ENCODE results near the gene RFC3. TPM values are rescaled to one million over a fixed set of nuclear protein-coding genes. Genes with fewer than 3 reads are reported as not detected.

Gene RFC3
- total RNA-seq, 1 experiment from 2014 or later = 64.4 TPM

GRCh38 chr13:33875618-33876401 lies 57.9 kb downstream of the RFC3 start:
- ChIA-PET CTCF (no interaction called here), POLR2A (ENCODE audit: low non-redundant PET) (no interaction called here)
- no peaks in the 10 kb centered on the region for H3K27me3 ChIP-seq (replicated peaks; ENCODE audit: insufficient read depth, low read depth, low read length, poor library complexity)
- no peaks in the 10 kb centered on the region for H3K9me3 ChIP-seq (ENCODE audit: low read depth, low read length, poor library complexity, severe bottlenecking)
- DNase-seq (ENCODE audit: low spot score) = no peak
- H3K27ac ChIP-seq (ENCODE audit: low read depth, low read length, poor library complexity, severe bottlenecking) = no peak overlapping the region
- no TSS peak for BruUV-seq (replicated peaks)
- H3K4me1 ChIP-seq (ENCODE audit: insufficient read depth, low read length, poor library complexity, severe bottlenecking) = peaks cover 18% of the 10 kb centered on the region
- TF ChIP-seq CTCF (conservative IDR thresholded peaks at IDR 0.05; ENCODE audit: low read depth, low read length) = no peak
- TF ChIP-seq EZH2 (IDR thresholded peaks at IDR 0.05; ENCODE audit: borderline replicate concordance, low read depth, low read length, poor library complexity, severe bottlenecking) = no peak
- H3K36me3 ChIP-seq (ENCODE audit: insufficient read depth, low read length, poor library complexity, severe bottlenecking) = no peaks in the 10 kb centered on the region
- intact Hi-C loops (cut with micrococcal nuclease; ENCODE audit: unreplicated experiment) = loop anchor here (2.0 kb wide), 2 partner anchors 199 to 1287 kb away; no protein-coding TSS in a partner anchor
- H3K4me3 ChIP-seq (ENCODE audit: low read depth, low read length, poor library complexity, severe bottlenecking) = no peak overlapping the region

- intact Hi-C loops (cut with micrococcal nuclease; ENCODE audit: unreplicated experiment) = no loop called here
Observed at GRCh38 chr13:33876716-33877394, 58.9 kb downstream of the RFC3 start.

GRCh38 chr13:33879118-33879517 lies 61.2 kb downstream of the RFC3 start:
- Histone ChIP-seq H3K36me3 (ENCODE audit: insufficient read depth, low read length, poor library complexity, severe bottlenecking) (no peaks in the 10 kb centered on the region), H3K4me1 (ENCODE audit: insufficient read depth, low read length, poor library complexity, severe bottlenecking) (peaks cover 18% of the 10 kb centered on the region), H3K27ac (ENCODE audit: low read depth, low read length, poor library complexity, severe bottlenecking) (no peak overlapping the region), H3K27me3 (replicated peaks; ENCODE audit: insufficient read depth, low read depth, low read length, poor library complexity) (no peaks in the 10 kb centered on the region), H3K9me3 (ENCODE audit: low read depth, low read length, poor library complexity, severe bottlenecking) (no peaks in the 10 kb centered on the region), H3K4me3 (ENCODE audit: low read depth, low read length, poor library complexity, severe bottlenecking) (no peak overlapping the region)
- intact Hi-C loops (cut with micrococcal nuclease; ENCODE audit: unreplicated experiment) = no loop called here
- no TSS peak for BruUV-seq (replicated peaks)
- ChIA-PET CTCF (no interaction called here), POLR2A (ENCODE audit: low non-redundant PET) (no interaction called here)
- DNase-seq (ENCODE audit: low spot score) = peak; percentile 70
- no peak for TF ChIP-seq EZH2 (IDR thresholded peaks at IDR 0.05; ENCODE audit: borderline replicate concordance, low read depth, low read length, poor library complexity, severe bottlenecking)
- TF ChIP-seq CTCF (conservative IDR thresholded peaks at IDR 0.05; ENCODE audit: low read depth, low read length) = no peak

More at GRCh38 chr13:33876716-33877394, 58.9 kb downstream of the RFC3 start:
- no peak for TF ChIP-seq CTCF (conservative IDR thresholded peaks at IDR 0.05; ENCODE audit: low read depth, low read length)
- no peak for TF ChIP-seq EZH2 (IDR thresholded peaks at IDR 0.05; ENCODE audit: borderline replicate concordance, low read depth, low read length, poor library complexity, severe bottlenecking)
- no peaks in the 10 kb centered on the region for H3K27me3 ChIP-seq (replicated peaks; ENCODE audit: insufficient read depth, low read depth, low read length, poor library complexity)
- H3K27ac ChIP-seq (ENCODE audit: low read depth, low read length, poor library complexity, severe bottlenecking) = no peak overlapping the region
- no peak overlapping the region for H3K4me3 ChIP-seq (ENCODE audit: low read depth, low read length, poor library complexity, severe bottlenecking)
- H3K9me3 ChIP-seq (ENCODE audit: low read depth, low read length, poor library complexity, severe bottlenecking) = no peaks in the 10 kb centered on the region
- BruUV-seq (replicated peaks) = no TSS peak
- no peak for DNase-seq (ENCODE audit: low spot score)
- CTCF ChIA-PET = no interaction called here
- H3K4me1 ChIP-seq (ENCODE audit: insufficient read depth, low read length, poor library complexity, severe bottlenecking) = peaks cover 18% of the 10 kb centered on the region
- H3K36me3 ChIP-seq (ENCODE audit: insufficient read depth, low read length, poor library complexity, severe bottlenecking) = no peaks in the 10 kb centered on the region
- POLR2A ChIA-PET (ENCODE audit: low non-redundant PET) = no interaction called here

Data from A673 (cell line).